ENCODE measurements around the gene MED13L. TPM values are rescaled to one million over a fixed set of nuclear protein-coding genes. Genes with fewer than 3 reads are reported as not detected.

MED13L gene
- total and polyA plus RNA-seq, 2 of the 8 experiments (the other 6 are each of a cell fraction or from before 2014, with no cell fraction given): 15.9 to 51.7 TPM

GRCh38 chr12:116261525-116262100 lies 15.9 kb downstream of the MED13L start:
- H3K79me2 ChIP-seq (ENCODE audit: control insufficient read depth in 1 of 2, insufficient read depth in 2 of 2, low read length in 2 of 2): peaks cover 34 to 99% of the 10 kb centered on the region in 2 experiments; a peak in 3 of 4 replicates
- no peak overlapping the region for H2BK5ac ChIP-seq (ENCODE audit: low read depth, low read length)
- no peaks in the 10 kb centered on the region for H3K9me3 ChIP-seq (ENCODE audit: insufficient read depth in 2 of 2, low read depth in 1 of 2, low read length in 1 of 2)
- H3K27ac ChIP-seq (ENCODE audit: low read depth, low read length): no peak overlapping the region
- H3K79me1 ChIP-seq (ENCODE audit: low read depth, low read length): peaks cover 13% of the 10 kb centered on the region
- no peak overlapping the region for H3K4ac ChIP-seq (replicated peaks; ENCODE audit: insufficient read length, low read depth, low read length)
- TF ChIP-seq SP2 (IDR thresholded peaks at IDR 0.05; ENCODE audit: low read length): no peak
- TF ChIP-seq E2F6 (IDR thresholded peaks at IDR 0.05): no peak
- TF ChIP-seq RXRA (IDR thresholded peaks at IDR 0.05; ENCODE audit: insufficient read depth, low read depth, low read length): no peak
- no peak for TF ChIP-seq YY1 (IDR thresholded peaks at IDR 0.05; ENCODE audit: low read depth, low read length)
- TF ChIP-seq CTCF (IDR thresholded peaks at IDR 0.05; ENCODE audit: control extremely low read depth in 1 of 3, insufficient read depth in 1 of 3, low read depth in 1 of 3, low read length in 3 of 3): no peak
- TF ChIP-seq ZNF274 (IDR thresholded peaks at IDR 0.05; ENCODE audit: borderline replicate concordance, extremely low read depth, low read length): no peak
- no peak for TF ChIP-seq CHD2 (IDR thresholded peaks at IDR 0.05; ENCODE audit: low read length)
- no peak for TF ChIP-seq POLR2AphosphoS5 (IDR thresholded peaks at IDR 0.05; ENCODE audit: low read depth, low read length)
- no peak for TF ChIP-seq CBX8 (IDR thresholded peaks at IDR 0.05; ENCODE audit: borderline replicate concordance, low read depth, low read length)
- no peak for TF ChIP-seq NRF1 (IDR thresholded peaks at IDR 0.05; ENCODE audit: low read depth, low read length)
- no peak for TF ChIP-seq HDAC6 (IDR thresholded peaks at IDR 0.05; ENCODE audit: low read depth, low read length)
- no peak for TF ChIP-seq POLR2A (IDR thresholded peaks at IDR 0.05; ENCODE audit: control extremely low read depth in 1 of 2, low read depth in 2 of 2, low read length in 2 of 2)
- H3K4me3 ChIP-seq (ENCODE audit: extremely low read depth in 1 of 4, insufficient read depth in 2 of 4, low read depth in 3 of 4, low read length in 4 of 4): no peak overlapping the region
- H3K56ac ChIP-seq (replicated peaks; ENCODE audit: insufficient read length, low read depth, low read length): no peak overlapping the region
- no peak overlapping the region for H3K23ac ChIP-seq (ENCODE audit: insufficient read length)
- H3K4me2 ChIP-seq (ENCODE audit: insufficient read depth in 1 of 2, low read depth in 2 of 2, low read length in 2 of 2): no peak overlapping the region
- no peak overlapping the region for H3K14ac ChIP-seq (ENCODE audit: insufficient read length)
- CTCF ChIA-PET (ENCODE audit: partially characterized antibody): interaction anchor here (0.6 kb wide), 3 partner anchors 11 to 258 kb away, joined by 3 read pairs; no protein-coding TSS in a partner anchor
- no peak overlapping the region for H2BK20ac ChIP-seq (ENCODE audit: low read length)
- no peak overlapping the region for H3K9ac ChIP-seq (replicated peaks in 1 of 4; ENCODE audit: extremely low read depth in 1 of 4, low read depth in 3 of 4, low read length in 3 of 4)
- no peak overlapping the region for H2AFZ ChIP-seq (ENCODE audit: low read length)
- H3K18ac ChIP-seq (ENCODE audit: extremely low read depth, low read length): no peak overlapping the region
- H4K20me1 ChIP-seq (replicated peaks in 1 of 2; ENCODE audit: control insufficient read depth in 1 of 2, insufficient read depth in 2 of 2, low read length in 2 of 2): peaks cover 1 to 12% of the 10 kb centered on the region in 2 experiments
- no peak overlapping the region for H2BK12ac ChIP-seq (ENCODE audit: low read depth, low read length)
- no peak overlapping the region for H2AK5ac ChIP-seq (ENCODE audit: low read depth, low read length)
- no peak overlapping the region for H4K91ac ChIP-seq (replicated peaks; ENCODE audit: insufficient read length, low read length)
- FAIRE-seq (no peak), DNase-seq (ENCODE audit: low read depth in 1 of 2, low spot score in 2 of 2) (no peak)
- H3K4me1 ChIP-seq (replicated peaks in 1 of 4; ENCODE audit: control insufficient read depth in 3 of 4, insufficient read depth in 4 of 4, low read length in 3 of 4): peaks cover 0 to 11% (median 7%) of the 10 kb centered on the region in 4 experiments; a peak in 6 of 7 replicates
- H3K36me3 ChIP-seq (ENCODE audit: control insufficient read depth in 2 of 4, insufficient read depth in 4 of 4, low read length in 3 of 4): no peaks in the 10 kb centered on the region
- POLR2A ChIA-PET (ENCODE audit: partially characterized antibody): no interaction called here
- no peaks in the 10 kb centered on the region for H3K23me2 ChIP-seq (ENCODE audit: low read depth, low read length)
- H2BK15ac ChIP-seq (ENCODE audit: low read length): no peak overlapping the region
- H4K5ac ChIP-seq (ENCODE audit: insufficient read length, low read depth, low read length): no peak overlapping the region
- H3K27me3 ChIP-seq (replicated peaks in 1 of 4; ENCODE audit: control insufficient read depth in 3 of 4, extremely low read depth in 1 of 4, insufficient read depth in 3 of 4, low read length in 3 of 4): no peaks in the 10 kb centered on the region
- no peak overlapping the region for H2BK120ac ChIP-seq (replicated peaks; ENCODE audit: low read depth, low read length)
- 86 to 100% methylated on average over 1 to 4 of the region's 4 CpGs for WGBS, 2 experiments (ENCODE audit: extremely low coverage in 1 of 2, insufficient coverage in 1 of 2, insufficient read length in 1 of 2, insufficient replicate concordance in 2 of 2, low coverage in 1 of 2, low lambda C conversion rate in 2 of 2, missing lambda C conversion rate in 1 of 2)
- H4K8ac ChIP-seq (ENCODE audit: extremely low read depth, insufficient read depth, low read length): no peak overlapping the region
